MM.1S (cell line): ENCODE data around the gene HAUS7.

Experiments
- DNase-seq: peaks from one replicate; pipeline ENCODE4 v3.0.0-alpha.2; 2015
- H2AFZ ChIP-seq: fragments of 300-600 bp; sonication (generic); 2 replicates; pipeline ENCODE4 v1.6.0; 2016; ENCODE audit warnings: antibody characterized with exemption, low read length
- H3F3A ChIP-seq: fragments of 300-600 bp; sonication (generic); 2 replicates; pipeline ENCODE4 v1.6.1; 2016; ENCODE audit warnings: mild to moderate bottlenecking, antibody characterized with exemption, low read length, moderate library complexity, mixed read lengths; ENCODE audit not compliant: insufficient read depth
- H3K27ac ChIP-seq: fragments of 300-600 bp; sonication (generic); 2 replicates; pipeline ENCODE4 v1.5.1; 2016; ENCODE audit warnings: mild to moderate bottlenecking, low read length
- H3K27me3 ChIP-seq: fragments of 300-600 bp; sonication (generic); replicated peaks from 2 replicates; pipeline ENCODE4 v1.6.0; 2016; ENCODE audit warnings: low read length; ENCODE audit not compliant: insufficient read depth
- H3K36me3 ChIP-seq: fragments of 300-600 bp; sonication (generic); replicated peaks from 2 replicates; pipeline ENCODE4 v1.6.1; 2016; ENCODE audit warnings: mild to moderate bottlenecking, low read length, mixed read lengths; ENCODE audit not compliant: insufficient read depth
- H3K4me1 ChIP-seq: fragments of 300-600 bp; sonication (generic); 2 replicates; pipeline ENCODE4 v1.6.1; 2016; ENCODE audit warnings: low read length, mixed read lengths
- H3K4me2 ChIP-seq: fragments of 300-600 bp; sonication (generic); 2 replicates; pipeline ENCODE4 v1.6.0; 2016; ENCODE audit warnings: low read depth, low read length
- H3K4me3 ChIP-seq: fragments of 300-600 bp; sonication (generic); 2 replicates; pipeline ENCODE4 v1.5.1; 2016; ENCODE audit warnings: low read length, mixed read lengths
- H3K79me2 ChIP-seq: fragments of 300-600 bp; sonication (generic); 2 replicates; pipeline ENCODE4 v1.6.1; 2016; ENCODE audit warnings: mixed run types, low read length, mixed read lengths
- H3K9ac ChIP-seq: fragments of 300-600 bp; sonication (generic); 2 replicates; pipeline ENCODE4 v1.6.1; 2016; ENCODE audit warnings: low read length, mixed read lengths
- H3K9me2 ChIP-seq: fragments of 300-600 bp; sonication (generic); replicated peaks from 2 replicates; pipeline ENCODE4 v1.6.1; 2016; ENCODE audit warnings: mild to moderate bottlenecking, low read length, mixed read lengths; ENCODE audit not compliant: insufficient read depth
- H3K9me3 ChIP-seq: fragments of 300-600 bp; sonication (generic); replicated peaks from 2 replicates; pipeline ENCODE4 v1.6.1; 2016; ENCODE audit warnings: mild to moderate bottlenecking, low read length, mixed read lengths; ENCODE audit not compliant: insufficient read depth
- H4K20me1 ChIP-seq: fragments of 300-600 bp; sonication (generic); 2 replicates; pipeline ENCODE4 v1.6.1; 2016; ENCODE audit warnings: mild to moderate bottlenecking, low read length, moderate library complexity, mixed read lengths; ENCODE audit not compliant: insufficient read depth
- EZH2 ChIP-seq: fragments of 300-600 bp; sonication (generic); optimal IDR thresholded peaks from 2 replicates; pipeline ENCODE3; 2017; ENCODE audit warnings: low read depth, mild to moderate bottlenecking, antibody characterized with exemption, low read length, mixed read lengths
- EZH2phosphoT487 ChIP-seq: fragments of 300-600 bp; sonication (generic); IDR thresholded peaks from 2 replicates; pipeline ENCODE4 v1.6.1; 2018; ENCODE audit warnings: antibody characterized with exemption, low read length
- TF ChIP-seq, protein P1 (sequence below): fragments of 300-600 bp; sonication (generic); IDR thresholded peaks from 2 replicates; pipeline ENCODE4 v1.5.1; 2016; ENCODE audit warnings: antibody characterized with exemption, low read length, mixed read lengths

The HAUS7 gene

DNA sequence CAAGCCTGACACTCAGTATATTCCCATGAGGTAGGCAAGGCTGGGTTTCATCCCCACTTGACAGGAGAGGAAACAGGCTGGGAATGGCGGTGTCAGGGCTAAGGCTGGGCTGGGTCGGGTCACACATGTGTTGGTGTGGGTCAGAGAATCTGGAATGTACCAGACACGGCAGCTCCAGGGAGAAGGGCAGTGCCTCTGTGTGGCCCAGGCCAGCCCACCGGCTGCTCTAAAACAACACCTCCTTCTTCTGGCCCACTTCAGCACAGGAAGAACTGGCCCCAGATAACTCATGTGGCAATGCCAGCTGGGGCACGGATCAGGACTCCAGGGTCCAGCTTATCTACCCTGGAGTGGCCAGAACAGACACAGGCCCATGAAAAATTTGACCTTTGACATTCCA lies 6.3 kb downstream of the HAUS7 start:
- Histone ChIP-seq H3K9ac (no peak overlapping the region), H3K4me1 (no peaks in the 10 kb centered on the region), H3K27me3 (no peaks in the 10 kb centered on the region), H3F3A (no peaks in the 10 kb centered on the region), H3K4me2 (no peak overlapping the region), H2AFZ (no peak overlapping the region), H4K20me1 (no peaks in the 10 kb centered on the region), H3K9me3 (no peaks in the 10 kb centered on the region), H3K4me3 (no peak overlapping the region), H3K9me2 (no peaks in the 10 kb centered on the region), H3K36me3 (no peaks in the 10 kb centered on the region; the same call in 1 of the 2 replicates), H3K79me2 (no peaks in the 10 kb centered on the region), H3K27ac (no peak overlapping the region)
- no peak for DNase-seq
- TF ChIP-seq EZH2phosphoT487 (no peak), EZH2 (no peak)
- TF ChIP-seq, protein P1, sequence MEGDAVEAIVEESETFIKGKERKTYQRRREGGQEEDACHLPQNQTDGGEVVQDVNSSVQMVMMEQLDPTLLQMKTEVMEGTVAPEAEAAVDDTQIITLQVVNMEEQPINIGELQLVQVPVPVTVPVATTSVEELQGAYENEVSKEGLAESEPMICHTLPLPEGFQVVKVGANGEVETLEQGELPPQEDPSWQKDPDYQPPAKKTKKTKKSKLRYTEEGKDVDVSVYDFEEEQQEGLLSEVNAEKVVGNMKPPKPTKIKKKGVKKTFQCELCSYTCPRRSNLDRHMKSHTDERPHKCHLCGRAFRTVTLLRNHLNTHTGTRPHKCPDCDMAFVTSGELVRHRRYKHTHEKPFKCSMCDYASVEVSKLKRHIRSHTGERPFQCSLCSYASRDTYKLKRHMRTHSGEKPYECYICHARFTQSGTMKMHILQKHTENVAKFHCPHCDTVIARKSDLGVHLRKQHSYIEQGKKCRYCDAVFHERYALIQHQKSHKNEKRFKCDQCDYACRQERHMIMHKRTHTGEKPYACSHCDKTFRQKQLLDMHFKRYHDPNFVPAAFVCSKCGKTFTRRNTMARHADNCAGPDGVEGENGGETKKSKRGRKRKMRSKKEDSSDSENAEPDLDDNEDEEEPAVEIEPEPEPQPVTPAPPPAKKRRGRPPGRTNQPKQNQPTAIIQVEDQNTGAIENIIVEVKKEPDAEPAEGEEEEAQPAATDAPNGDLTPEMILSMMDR = no peak

DNA sequence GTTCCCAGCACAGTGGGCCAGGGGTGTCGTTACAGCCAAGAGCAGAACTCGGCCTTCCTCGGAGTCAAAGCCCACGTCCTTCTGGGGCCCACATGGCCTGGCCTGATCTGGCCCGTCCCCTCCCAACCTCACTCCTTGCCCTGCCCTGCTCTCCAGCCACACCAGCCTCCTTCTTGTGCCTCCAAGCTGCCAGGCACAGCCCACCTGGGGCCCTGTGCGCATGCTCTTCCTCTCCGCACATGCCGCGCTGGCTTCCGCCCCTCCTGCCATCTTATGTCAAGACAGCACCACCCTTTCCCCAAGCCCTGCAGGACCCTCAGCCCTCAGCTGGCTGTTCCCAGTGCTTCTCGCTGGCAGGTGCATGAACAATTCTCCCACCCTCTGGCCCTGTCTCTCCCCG lies 6.8 kb downstream of the HAUS7 start:
- Histone ChIP-seq H3K4me2 (no peak overlapping the region), H3K9ac (no peak overlapping the region), H3K9me2 (no peaks in the 10 kb centered on the region), H3K27me3 (no peaks in the 10 kb centered on the region), H3K4me1 (no peaks in the 10 kb centered on the region), H3K27ac (no peak overlapping the region), H3K4me3 (no peak overlapping the region), H3K79me2 (no peaks in the 10 kb centered on the region), H3F3A (no peaks in the 10 kb centered on the region), H2AFZ (no peak overlapping the region), H4K20me1 (no peaks in the 10 kb centered on the region), H3K9me3 (no peaks in the 10 kb centered on the region), H3K36me3 (no peaks in the 10 kb centered on the region; the same call in 1 of the 2 replicates)
- DNase-seq = no peak
- no peak for TF ChIP-seq EZH2phosphoT487
- TF ChIP-seq EZH2 = no peak
- TF ChIP-seq, protein P1 = no peak

DNA sequence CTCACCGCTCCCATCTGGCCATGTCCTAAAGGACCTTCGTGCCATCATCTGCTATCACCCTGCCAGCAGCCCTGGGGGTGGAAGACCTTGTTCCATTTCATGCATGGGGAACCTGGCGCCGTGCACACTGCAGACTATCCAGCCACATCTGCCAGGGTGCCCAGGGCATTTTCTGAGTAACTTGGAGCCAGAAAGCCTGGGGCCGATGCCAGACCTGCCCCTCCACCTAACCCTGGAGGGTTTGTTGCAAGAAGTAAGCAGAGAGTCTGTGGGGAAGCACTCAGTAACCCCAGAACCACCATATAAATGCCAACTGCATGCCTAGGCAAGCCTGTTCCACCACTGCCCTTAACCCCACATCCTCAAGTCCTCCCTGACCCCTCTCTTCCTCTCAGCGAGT lies 7.3 kb downstream of the HAUS7 start:
- no peak overlapping the region for H3K27ac ChIP-seq
- H3K27me3 ChIP-seq = no peaks in the 10 kb centered on the region
- no peaks in the 10 kb centered on the region; the same call in 1 of the 2 replicates for H3K36me3 ChIP-seq
- DNase-seq = no peak
- TF ChIP-seq EZH2phosphoT487 = no peak
- TF ChIP-seq, protein P1 = no peak
- no peak for TF ChIP-seq EZH2
- H3K9me3 ChIP-seq = no peaks in the 10 kb centered on the region
- H2AFZ ChIP-seq = no peak overlapping the region
- no peaks in the 10 kb centered on the region for H3F3A ChIP-seq
- H3K4me3 ChIP-seq = no peak overlapping the region
- H4K20me1 ChIP-seq = no peaks in the 10 kb centered on the region
- H3K79me2 ChIP-seq = no peaks in the 10 kb centered on the region
- H3K4me2 ChIP-seq = no peak overlapping the region
- no peaks in the 10 kb centered on the region for H3K4me1 ChIP-seq
- no peaks in the 10 kb centered on the region for H3K9me2 ChIP-seq
- H3K9ac ChIP-seq = no peak overlapping the region
